ENCODE results near the gene EDARADD.

- TF ChIP-seq, protein P1, sequence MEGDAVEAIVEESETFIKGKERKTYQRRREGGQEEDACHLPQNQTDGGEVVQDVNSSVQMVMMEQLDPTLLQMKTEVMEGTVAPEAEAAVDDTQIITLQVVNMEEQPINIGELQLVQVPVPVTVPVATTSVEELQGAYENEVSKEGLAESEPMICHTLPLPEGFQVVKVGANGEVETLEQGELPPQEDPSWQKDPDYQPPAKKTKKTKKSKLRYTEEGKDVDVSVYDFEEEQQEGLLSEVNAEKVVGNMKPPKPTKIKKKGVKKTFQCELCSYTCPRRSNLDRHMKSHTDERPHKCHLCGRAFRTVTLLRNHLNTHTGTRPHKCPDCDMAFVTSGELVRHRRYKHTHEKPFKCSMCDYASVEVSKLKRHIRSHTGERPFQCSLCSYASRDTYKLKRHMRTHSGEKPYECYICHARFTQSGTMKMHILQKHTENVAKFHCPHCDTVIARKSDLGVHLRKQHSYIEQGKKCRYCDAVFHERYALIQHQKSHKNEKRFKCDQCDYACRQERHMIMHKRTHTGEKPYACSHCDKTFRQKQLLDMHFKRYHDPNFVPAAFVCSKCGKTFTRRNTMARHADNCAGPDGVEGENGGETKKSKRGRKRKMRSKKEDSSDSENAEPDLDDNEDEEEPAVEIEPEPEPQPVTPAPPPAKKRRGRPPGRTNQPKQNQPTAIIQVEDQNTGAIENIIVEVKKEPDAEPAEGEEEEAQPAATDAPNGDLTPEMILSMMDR (IDR thresholded peaks at IDR 0.05; ENCODE audit: low read depth, low read length), result no peak
- TF ChIP-seq EZH2phosphoT487 (IDR thresholded peaks at IDR 0.05; ENCODE audit: low read depth), result no peak; the same call in 1 of the 2 replicates
These were observed 71.8 kb downstream of the EDARADD start for GRCh38 chr1:236465959-236466303.

All from OCI-LY3 (cell line).